Mammary epithelial cell (primary cell): Measurements from ENCODE around the gene POU2F1.

Experiments
- CTCF ChIP-seq, 2 donors: IDR thresholded peaks in 1 of 2; conservative IDR thresholded peaks in 1 of 2; 2 replicates each; pipeline ENCODE4 v1.5.1; 2011 to 2012; ENCODE audit warnings: inconsistent platforms in 2 of 2, low read length in 2 of 2, mild to moderate bottlenecking in 2 of 2, control low read depth in 1 of 2, low read depth in 1 of 2; ENCODE audit not compliant: insufficient read depth in 1 of 2; ENCODE audit errors: extremely low read depth in 1 of 2
- EZH2 ChIP-seq: IDR thresholded peaks from 2 replicates; pipeline ENCODE4 v1.6.1; 2012; ENCODE audit warnings: low read length, inconsistent platforms, borderline replicate concordance

GRCh38 chr1:167182571-167183320 lies 37.9 kb upstream of the POU2F1 start:
- no peak for TF ChIP-seq CTCF (conservative IDR thresholded peaks at IDR 0.05 in 1 of 2, IDR thresholded peaks at IDR 0.05 in 1 of 2; ENCODE audit: extremely low read depth in 1 of 2, insufficient read depth in 1 of 2, low read depth in 1 of 2, low read length in 2 of 2)
- TF ChIP-seq EZH2: no peak
